NAMALWA (cell line): ENCODE results near the gene MAPK8IP3.

Source experiments
- DNase-seq: peaks from one replicate; pipeline ENCODE4 v3.0.0-alpha.2; 2015; ENCODE audit warnings: low spot score

MAPK8IP3 gene

DNA sequence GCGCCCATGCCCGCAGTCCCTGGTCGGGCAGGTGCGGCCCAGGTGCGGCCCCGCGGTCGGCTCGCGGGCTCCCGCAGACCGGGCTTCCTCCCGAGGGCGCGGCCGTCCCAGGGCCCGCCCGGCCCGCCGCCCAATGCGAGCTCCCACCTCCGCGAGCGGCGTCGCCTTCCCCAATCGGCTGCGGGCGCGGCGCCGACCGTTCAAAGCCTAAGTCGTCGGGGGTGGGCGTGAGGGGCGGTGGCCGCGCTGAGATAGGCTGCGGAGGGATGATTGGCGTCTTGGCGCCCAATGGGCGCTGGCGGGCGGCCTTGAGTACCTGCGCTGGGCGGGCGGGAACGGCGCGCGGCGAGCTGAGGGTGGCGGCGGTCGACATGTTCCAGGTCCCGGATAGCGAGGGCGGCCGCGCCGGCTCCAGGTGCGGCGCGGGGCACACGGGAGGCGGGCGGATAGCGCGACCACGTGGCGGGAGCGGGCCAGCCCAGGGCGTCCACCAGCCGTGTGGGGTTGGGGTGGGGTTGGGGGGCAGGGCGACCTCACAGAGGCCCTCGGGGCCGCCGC, 28.0 kb upstream of the MAPK8IP3 start, which contains the start of gene JPT2:
TSS of gene JPT2 (plus strand) at position 338 of the 558 bp plus-strand sequence. CDS start at position 372, 34 bp downstream.
- peak; percentile 97 for DNase-seq

DNA sequence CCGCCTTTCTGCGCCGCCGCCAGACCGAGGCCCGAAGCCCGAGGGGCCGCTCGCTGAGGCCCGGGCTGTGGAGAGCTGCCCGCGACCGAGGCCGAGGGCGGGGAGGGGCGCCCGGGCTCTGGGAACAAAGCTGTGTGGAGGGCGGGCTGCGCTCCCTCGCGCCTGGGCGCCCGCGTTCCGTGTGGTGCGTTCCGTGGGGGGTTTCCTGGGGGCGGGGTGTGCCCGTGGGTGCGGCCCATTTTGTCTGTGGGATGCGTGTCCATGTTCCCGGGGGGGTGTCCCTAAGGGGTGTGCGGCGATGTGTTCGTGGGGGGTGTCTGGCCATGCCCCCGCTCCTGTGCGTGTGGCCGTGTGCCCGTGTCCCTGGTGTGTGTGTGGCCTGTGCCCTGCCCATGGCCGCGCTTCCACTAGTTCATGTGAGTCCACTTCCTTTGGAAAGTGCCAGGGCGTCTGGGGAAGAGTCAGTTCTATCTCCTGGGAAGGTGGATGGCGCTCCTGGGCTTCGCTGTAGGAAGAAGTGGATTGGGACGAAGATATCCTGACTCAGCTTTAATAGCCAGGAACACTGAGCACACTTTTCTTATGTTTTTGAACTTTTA, 27.4 kb upstream of the MAPK8IP3 start:
- DNase-seq: peak; percentile 23

DNA sequence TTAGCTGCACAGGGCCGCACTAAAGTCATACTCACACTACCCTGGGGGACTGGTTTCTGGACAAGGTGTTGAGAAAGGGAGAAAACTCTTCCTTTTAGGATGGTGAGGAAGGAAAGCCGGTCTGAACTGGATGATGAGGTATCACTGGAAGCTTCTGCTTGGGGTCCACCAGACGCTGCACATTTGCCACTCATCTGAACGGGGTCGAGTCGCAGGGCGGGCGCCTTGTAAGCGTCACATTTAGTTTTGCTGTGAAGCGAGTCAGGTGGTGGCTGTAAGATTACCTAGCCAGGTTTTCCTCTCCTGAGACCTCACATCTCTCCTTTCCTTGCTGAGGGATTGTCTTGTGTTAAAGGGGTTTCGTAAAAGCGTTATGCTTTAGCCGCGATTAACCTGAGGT, 25.6 kb upstream of the MAPK8IP3 start:
- DNase-seq: no peak

DNA sequence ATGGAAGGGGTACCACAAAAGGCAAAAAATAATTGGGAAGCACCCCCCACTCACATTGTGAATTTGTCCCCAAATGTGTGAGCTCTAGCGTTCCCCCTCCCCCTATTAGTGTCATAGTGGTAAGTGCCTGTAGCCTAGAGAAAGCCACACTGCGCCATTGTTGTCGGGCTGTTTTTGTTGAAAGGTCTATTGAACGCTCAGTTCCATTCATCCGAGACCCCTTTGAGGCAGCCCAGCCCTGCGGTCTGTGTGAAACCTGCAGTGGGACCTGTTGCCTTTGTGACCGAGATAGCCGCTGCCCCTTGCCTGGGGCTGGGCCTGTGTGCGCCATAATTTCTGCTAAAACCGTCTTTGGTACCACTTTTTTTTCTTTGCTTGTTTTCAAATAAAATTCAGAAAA, 25.0 kb upstream of the MAPK8IP3 start:
- no peak for DNase-seq

DNA sequence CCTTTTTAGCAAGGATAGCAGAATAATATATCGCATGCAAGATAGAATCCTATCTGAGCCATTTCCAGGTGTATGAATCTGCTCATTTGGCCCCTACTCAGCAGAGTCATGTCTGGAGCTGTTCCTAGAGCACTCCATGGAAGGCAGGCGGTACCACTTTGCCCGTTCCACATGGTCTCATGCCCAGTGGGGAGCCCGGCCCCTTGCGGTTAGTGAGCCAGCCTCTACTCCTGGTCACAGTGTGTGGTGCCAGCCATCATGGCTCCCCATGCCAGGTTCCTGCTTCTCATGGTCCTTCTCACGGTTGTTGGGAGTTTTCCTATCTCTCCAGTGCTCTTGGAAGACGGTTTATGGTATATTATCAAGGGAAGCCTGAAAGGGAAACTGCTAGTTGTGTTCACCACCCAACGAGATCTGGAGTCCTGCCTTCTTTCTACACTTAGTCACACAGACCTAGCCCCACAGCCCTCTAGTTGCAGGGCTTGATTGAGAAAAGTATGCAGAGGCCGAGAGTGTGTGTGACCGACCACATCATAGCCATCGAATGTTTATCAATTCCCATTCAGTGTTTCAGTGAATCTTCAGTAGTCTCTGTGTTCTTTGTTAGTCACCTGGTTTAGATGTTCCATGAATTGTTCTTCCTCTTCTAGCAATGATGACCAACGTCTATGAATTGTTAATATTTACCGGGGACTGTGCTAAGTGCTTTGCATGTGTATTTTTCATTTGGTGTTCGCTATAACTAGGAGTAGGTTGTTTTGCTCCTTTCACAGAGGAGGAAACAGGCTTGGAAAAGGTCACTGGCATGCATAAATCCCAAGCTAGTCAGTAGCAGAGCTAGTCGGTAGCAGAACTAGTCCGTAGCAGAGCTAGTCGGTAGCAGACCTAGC, 18.3 kb upstream of the MAPK8IP3 start:
- DNase-seq: no peak

DNA sequence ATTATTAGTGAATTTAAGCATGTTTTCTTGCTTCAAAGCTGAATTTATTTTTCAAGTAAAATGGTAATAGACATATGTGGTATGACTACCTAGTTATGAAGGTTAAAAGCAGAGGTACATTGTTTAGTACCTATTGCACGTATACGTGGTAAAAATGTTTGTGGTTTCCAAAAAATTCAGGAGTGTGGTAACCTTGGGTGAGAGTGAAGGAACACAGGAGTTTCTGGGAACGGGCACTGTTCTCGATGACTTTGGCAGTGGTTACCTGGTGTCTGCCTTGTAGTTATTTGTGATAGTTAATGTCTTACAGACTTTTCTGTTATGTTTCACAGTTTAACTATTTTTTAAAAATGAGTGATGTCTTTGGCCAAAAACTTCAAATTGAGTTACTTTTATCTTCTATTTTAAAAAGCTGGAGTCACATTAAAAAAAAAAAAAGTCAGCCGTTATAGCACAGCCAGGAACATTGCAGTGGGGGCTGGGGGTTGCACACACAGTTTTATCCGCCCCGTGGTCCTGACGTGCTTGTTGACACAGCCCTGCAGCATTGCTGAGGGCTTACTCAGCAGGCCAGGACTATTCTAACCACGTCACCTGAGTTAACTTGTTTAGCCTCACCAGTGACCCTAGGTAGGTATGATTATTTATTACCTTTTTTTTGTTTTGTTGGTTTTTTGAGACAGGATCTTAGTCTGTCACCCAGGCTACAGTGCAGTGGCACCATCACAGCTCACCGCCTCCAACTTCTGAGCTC, 17.0 kb upstream of the MAPK8IP3 start:
- DNase-seq: no peak

DNA sequence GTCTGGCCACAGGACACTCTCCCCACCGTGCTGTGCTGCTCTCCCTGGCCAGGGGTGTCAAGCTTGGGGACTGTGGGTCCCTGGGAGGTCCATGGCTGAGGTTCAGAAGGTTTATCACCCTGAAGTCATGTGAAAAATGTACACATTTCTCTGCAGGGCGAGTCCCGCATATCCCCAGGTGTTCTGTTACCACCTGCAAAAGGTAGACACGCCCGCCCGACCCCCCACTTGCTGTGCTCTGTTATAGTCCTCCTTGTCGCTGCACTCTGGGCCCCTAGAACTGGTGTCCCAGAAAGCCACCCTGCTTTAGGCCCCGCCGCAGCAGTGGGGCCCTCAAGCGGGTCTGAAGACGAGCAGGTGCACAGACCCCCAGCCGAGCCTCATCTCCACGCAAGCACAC, 16.1 kb upstream of the MAPK8IP3 start:
- no peak for DNase-seq

DNA sequence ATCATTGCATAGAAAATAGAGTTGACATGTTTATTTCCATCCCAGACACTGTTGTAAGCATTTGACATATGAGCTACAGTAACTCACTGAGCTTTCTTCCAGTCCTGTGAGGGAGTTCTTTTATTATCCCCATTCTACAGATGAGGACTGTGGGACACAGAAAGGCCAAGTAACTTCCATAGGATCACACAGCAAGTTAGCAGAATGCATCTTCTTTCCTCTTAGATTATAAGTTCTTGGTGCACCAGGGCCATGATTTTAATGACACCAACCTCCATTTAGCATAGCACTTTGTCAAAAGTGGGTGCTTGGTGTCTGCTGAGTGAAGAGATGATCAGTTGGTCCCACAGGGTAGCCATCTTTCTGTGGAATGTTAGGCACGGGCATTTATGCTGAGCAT, 15.2 kb upstream of the MAPK8IP3 start:
- DNase-seq: no peak

DNA sequence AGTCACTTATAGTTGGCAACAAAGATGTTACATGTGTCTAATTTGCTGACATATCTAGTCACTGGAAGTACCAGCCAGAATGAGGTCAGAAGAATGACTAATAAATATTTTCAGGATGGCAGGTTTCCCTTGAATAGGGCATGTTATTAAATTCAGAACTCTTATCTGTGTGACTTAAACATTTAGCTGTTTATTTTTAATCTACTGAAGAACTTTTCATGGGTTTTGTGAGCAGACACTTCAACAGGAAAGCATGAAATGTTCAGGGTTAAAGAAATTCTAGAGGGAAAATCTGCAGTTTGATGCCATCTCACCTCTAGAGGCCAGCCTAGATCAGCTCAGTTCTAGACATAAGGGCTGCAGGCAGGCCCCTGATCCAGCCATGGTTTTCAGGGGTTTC, 14.7 kb upstream of the MAPK8IP3 start:
- no peak for DNase-seq

DNA sequence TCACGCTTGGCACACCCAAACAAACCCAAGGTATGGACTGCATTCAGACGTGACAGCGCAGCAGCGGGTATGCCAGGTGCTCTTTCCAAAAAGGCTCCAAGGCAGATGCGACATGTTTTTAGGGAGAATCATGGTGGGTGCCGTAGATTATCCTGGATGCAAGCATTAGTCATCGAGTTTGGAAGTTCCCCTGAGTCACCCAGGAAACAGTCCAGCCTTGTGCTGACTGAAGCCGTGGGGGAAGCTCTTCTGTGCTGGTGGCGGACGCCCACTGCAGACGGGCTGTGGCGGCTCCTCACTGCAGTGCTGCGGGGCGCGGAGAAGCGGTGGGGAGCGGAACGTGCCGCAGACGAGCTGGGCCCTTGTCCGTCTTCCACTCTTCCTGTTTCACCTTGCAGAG, 14.0 kb upstream of the MAPK8IP3 start:
- no peak for DNase-seq

DNA sequence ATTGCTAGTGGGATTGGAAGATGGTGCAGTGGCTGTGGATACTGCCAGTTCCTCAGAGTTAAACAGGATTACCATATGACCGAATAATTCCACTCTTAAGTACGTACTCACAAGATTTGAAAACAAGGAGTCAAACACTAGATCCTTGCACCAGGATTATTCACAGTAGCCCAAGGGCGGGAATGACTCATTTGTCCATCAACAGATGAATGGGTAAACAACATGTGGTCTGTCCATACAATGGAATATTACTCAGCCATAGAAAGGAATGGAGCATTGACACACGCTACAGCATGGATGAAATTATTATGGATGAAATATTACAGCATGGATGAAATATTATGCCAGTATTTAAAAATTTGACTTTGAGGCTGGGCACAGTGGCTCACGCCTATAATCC, 9.1 kb upstream of the MAPK8IP3 start:
- no peak for DNase-seq

DNA sequence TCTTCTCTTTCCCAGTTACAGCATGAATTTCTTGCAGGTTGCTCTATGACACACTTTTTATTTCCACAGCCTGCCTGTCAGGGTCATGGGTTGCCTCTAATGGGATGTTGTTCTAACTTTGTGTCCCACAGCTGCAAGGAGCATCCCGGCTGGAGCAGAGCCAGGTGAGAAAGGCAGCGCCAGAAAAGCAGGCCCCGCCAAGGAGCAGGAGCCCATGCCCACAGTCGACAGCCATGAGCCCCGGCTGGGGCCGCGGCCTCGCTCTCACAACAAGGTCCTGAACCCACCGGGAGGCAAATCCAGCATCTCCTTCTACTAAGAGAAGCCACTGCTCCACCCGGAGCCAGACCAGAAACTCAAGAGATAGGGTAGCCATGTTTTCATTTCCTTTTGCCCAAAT, 7.3 kb upstream of the MAPK8IP3 start:
- DNase-seq: no peak

DNA sequence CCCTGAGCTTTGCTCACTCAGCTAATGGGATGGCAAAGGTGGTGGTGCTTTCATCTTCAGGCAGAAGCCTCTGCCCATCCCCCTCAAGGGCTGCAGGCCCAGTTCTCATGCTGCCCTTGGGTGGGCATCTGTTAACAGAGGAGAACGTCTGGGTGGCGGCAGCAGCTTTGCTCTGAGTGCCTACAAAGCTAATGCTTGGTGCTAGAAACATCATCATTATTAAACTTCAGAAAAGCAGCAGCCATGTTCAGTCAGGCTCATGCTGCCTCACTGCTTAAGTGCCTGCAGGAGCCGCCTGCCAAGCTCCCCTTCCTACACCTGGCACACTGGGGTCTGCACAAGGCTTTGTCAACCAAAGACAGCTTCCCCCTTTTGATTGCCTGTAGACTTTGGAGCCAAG, 5.7 kb upstream of the MAPK8IP3 start:
- DNase-seq: no peak

DNA sequence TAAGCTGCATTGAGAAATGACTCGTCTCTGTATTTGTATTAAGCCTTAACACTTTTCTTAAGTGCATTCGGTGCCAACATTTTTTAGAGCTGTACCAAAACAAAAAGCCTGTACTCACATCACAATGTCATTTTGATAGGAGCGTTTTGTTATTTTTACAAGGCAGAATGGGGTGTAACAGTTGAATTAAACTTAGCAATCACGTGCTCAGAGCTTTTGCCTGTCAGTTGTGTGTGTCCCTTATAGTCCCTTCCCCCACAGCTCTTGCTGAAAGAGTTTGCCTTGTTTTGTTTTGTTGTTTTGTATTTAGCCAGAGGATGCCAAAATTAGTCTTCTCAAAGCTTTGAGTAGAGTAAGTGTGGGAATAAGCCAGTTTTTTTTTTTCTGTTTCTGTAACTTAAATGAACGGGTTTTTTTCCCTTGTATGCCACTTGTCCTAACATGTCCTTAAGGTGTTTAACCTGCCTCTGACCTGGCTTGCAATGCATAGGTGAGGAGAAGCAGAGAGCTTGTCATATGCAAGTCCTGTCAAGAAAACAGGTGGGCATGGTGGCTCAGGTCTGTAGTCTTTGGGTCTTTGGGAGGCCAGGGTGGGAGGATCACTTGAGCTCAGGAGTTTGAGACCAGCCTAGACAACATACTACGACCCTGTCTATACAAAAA, 4.6 kb upstream of the MAPK8IP3 start:
- DNase-seq: no peak

DNA sequence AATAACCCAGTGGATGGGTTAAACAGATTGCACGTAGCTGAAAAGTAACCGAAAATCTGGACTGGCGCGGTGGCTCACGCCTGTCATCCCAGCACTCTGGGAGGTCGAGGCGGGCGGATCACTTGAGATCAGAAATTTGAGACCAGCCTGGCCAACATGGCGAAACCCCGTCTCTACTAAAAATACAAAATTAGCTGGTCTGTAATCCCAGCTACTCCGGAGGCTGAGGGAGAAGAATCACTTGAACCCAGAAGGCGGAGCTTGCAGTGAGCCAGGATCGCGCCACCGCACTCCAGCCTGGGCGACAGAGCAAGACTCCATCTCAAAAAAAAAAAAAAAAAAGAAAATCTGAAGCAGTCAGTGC, 689 bp upstream of the MAPK8IP3 start:
- DNase-seq: peak; percentile 46

DNA sequence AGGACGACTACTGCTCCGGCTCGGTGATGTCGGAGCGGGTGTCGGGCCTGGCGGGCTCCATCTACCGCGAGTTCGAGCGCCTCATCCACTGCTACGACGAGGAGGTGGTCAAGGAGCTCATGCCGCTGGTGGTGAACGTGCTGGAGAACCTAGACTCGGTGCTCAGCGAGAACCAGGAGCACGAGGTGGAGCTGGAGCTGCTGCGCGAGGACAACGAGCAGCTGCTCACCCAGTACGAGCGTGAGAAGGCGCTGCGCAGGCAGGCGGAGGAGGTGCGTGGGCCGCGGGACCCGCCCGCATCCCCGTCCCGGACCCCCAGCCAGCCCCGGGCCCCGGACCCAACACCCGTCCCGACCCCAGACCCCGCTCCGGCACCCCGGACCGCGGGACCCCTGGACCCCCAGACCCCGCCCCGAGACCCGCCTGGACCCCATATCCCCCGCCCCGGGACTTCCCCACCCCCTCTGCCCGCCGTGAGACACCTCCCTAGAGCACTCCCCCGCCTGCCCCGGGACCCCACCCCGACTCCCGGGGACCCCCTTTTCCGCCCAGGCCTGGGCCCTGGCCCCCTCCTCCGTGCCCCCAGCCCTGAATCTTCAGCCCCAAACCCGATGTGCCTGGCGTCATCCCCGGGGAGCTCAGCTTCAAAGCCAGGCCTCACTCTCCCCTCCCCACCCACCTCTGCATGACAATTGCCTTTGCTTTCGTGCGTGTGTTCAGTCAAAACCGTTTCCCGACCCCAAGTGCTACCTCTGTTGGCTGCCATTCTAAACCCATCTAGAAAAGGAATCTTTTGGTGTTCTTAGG, 594 bp downstream of the MAPK8IP3 start:
- peak; percentile 56 for DNase-seq

DNA sequence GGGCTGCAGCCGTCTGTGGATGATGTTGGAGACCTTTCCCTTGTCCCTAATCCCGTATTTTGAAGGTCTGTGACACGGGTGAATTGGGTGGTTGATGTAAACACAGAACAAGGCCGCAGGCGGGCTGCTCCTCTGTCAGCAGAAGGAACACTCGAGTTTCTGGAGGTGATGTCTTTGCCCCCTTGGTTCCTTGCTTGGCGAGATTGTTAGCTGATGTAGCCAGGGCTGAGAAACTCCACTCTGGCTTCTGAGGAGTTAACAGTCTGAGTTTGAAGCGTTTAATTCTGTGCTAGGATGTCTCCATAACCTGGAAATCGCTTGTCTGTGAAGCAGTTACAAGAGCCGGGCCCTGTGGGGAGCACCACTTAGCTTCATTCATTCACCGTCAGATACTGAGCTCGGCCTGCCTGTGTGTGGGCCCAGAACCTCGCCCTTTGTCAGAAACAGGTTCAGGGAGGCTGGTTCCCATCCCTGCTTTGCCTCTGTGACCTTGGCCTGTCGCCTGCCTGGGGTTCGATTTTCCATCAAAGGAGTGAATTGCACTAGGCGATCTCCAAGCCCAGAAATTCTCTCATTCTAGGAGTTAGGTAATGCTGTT, 1.3 kb downstream of the MAPK8IP3 start:
- peak; percentile 48 for DNase-seq

DNA sequence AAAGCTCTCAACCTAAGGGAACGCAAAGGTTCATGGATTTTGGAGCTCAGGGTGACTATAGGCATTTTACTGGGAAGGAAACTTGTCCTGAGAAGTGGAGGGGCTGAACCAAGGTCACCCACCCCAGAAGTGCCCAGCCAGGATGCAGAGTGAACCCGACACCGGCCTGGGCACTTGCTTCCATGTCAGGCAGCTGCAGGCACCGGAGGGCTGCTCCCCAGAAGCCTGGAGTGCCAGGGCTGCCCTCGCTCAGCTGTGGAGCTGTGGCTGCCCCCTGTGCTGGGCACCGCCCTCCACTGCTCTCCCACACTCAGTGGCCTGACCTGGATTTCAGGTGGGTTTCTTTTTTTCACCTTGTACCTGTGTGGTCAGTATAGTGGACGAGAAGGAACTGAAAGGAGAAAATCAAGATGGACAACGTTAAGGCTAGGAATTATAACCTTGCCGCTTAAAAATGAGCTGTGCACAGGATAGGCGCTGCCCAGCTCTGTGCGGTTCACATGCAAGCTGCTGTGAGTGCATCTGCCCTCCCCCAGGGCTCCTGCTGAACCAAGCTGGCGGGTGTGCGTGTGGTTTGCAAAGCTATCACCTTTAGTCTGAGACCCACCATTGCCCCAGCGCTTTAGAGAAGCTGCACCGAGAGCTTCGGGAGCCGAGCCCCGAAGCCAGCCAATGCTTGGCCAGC, 2.2 kb downstream of the MAPK8IP3 start:
- no peak for DNase-seq

DNA sequence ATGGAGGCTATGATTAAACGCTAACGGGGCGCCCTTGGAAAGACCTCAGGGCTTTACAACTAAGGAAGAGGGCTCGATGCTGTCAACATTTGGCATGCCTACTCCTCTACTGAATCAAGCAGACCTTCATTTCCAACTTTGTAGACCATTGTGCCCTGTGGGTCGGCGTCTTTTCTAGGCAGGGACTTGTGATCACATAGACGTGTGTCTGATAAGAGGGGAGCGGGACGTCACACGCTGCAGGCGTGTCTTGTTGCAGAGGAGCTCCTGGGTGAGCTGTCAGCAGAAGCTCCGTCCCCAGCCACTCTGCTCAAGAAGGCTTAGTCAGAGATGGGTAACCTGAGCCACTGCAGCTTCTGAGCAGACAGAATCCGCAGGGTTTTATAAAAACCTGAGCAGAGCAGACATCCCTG, 2.8 kb downstream of the MAPK8IP3 start:
- no peak for DNase-seq

DNA sequence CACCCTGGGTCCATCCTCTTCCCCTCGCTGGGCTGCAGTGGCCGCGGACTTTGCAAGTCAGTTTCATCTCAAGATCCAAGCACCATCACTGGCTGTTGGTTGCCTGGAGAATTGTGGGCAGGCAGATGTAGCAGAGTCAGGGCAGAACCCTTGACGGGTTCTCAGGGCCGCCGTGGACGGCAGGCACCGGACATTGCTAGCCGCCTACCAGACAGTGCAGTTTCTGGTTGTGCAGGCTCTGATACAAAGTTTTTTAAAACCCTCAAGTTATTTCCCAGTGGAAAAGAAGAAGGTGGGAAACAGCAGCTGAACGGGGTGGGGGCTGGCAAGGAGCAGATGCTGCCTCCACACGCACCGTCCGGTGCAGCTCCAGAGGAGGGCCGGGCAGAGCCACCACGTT, 3.4 kb downstream of the MAPK8IP3 start:
- DNase-seq: no peak
